HG02870 (cell line): ENCODE measurements around the gene GDPD4.

Source experiments
- ATAC-seq: cut with Tn5 transposase; IDR thresholded peaks from one replicate; pipeline ENCODE4 v1.9.1; 2021; ENCODE audit warnings: mild to moderate bottlenecking, moderate library complexity; ENCODE audit not compliant: unreplicated experiment

Gene GDPD4, protein sequence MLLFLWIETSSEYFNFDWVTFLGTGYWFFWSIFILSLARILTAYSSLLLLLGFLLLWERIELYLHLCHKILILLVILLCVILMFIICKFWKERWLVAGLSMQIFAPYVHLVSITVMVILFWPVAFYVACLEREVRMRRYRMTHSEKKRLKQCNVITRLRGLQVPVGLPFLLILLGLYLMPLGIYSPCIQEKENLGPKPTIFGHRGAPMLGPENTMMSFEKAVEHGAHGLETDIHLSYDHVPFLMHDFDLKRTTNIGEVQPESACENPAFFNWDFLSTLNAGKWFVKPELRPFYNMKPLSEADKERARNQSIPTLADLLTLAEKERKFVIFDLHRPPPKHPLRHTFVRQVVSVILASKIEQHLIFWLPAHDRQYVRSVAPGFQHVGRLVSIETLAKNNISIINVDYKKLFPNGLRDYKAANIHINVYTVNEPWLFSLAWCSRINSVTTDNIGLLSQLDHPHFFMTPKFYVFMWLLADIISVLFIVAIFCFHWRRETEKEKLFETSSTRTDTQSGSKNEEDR

DNA sequence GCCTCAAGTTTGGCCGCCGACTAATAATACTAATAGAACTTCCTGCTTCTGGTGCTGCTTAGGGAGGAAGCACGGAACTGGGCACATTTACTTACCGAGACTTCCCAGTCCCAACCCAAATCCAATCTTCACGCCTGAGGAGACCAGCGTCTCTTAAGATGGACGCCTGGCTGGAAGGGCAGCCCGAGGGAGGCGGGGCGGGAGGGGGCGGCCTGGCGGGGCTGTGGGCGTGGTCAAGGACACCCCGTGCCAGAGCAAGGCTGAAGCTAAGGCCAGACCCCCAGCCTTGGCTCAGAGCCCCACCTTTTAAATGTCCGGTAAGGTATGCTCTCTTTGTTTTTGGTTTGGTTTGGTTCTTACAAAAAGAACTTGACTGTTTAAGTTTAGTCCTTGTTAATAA, at the start of gene GDPD4:
GDPD4 (minus strand) TSS at position 177 of the 400 bp plus-strand sequence. CDS start 16,549 bp downstream, outside the sequence.
- no peak for ATAC-seq

DNA sequence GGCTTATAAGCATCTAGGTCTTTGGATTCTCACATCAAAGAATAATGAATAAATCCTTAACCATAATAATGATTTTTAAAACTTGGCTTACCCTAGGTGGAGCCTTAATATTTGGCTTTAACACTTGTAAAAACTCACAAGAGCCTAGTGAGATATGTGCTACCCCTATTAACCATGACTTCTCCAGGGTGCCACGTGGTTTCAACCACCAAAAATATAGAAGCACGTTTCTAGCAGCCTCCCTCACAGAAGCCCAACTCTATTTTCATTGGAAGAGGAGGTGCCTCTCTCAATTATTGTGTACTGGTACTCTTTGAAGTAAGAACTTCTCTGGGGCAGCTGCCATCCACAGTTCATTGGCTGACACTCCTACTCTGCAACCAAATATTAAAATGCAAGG, 46.5 kb upstream of the GDPD4 start:
- no peak for ATAC-seq

DNA sequence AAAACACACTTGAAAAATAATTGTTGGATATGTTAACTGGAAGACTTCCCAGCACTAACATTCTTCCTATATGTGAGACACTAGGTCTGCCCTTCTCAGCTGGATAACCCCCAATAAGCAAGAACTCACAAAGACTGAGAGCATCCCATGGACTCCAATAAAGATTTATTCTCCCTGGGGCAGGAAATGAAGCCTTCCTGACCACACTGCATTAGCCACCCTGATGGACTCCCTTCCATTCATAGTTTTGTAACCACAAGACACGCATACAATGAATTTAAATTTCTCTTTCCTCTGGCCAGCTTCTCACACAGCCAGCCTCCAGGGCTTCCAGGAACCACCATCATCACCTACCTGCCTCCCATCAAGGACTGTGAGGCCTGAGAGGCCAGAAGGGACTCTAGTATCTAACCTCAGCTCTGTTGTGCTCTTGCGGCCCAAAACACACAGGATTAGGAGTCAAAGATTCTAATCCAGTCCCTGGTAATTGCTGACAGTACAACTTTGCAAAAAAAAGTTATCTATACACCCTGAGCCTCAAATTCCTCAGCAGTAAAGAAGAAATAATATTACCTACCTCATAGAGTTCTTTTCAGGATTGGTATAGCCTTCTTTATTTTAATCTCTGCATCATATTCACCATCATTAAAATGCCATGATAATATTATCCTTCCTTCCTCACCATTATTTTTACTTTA, 45.6 kb upstream of the GDPD4 start:
- no peak for ATAC-seq

DNA sequence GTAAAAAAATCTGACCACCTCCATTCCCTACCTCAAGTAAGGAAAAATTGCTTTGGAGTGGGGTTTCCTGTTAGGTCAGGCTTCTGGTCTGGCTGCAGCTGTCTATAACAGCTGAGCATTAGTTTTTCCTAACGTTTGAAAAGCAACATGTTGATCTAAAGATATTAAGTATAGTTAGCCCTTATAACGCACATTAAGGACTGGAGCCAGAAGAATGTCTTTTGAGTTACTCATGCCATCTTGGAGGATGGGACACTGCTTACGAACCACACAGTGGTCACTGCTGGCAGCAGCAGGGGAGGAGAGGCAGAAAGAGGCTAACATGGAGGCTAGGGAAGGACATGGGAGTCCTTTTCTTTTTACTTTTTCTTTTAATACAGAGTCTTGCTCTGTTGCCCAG, 44.1 kb upstream of the GDPD4 start:
- ATAC-seq = no peak

DNA sequence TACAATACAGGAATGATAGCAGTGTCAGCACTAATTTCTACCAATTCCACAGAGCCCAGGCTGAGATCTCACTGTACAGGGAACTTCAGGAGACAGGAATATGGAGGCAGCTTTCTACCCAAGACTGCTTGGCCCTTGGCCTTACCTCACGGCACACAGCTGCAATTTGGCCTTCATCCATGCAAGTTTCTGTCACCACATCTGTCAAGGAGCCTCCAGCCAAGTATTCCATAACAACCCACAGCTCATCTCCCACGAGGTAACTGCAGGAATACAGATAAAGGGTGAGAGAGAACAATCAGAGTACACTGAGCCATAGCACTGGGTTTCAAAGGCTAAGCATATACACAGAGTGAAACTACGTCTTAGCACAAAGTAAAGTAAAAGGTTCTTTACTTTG, 39.0 kb upstream of the GDPD4 start:
- no peak for ATAC-seq

DNA sequence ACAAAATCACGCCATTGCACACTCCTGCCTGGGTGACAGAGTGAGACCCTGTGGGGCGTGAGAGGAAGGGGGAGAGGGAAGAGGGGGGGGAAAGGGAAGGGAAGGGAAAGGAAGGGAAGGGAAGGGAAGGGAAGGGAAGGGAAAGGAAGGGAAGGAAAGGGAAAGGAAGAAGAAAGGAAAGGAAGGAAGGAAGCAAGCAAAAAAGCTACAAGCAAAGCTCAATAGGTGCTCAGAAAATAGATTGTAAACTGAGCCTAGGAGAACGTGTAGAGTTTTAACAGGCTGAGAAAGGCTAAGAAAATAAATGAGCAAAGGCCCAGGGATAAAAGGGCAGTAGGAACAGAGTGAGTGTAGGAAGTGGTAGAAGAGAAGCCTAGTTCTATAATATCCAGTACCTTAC, 30.8 kb upstream of the GDPD4 start:
- ATAC-seq = no peak

DNA sequence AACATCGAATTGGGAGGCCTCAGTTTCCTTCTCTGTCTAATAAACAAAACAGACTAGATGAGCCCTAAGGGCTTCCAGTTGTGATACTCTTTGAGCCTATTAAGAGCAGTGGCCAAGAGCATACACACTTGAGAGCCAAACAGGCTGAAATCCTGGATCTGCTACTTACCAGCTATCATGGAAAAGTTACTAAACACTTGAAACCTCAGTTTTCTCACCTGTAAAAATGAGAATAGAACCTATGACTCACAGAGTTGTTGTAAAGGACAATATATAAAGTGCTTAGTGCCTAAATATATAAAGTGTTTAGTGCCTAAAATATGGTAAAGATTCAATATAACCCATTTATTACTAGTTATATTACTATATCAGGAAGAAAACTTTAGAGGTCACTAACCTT, 23.7 kb upstream of the GDPD4 start:
- ATAC-seq = no peak

DNA sequence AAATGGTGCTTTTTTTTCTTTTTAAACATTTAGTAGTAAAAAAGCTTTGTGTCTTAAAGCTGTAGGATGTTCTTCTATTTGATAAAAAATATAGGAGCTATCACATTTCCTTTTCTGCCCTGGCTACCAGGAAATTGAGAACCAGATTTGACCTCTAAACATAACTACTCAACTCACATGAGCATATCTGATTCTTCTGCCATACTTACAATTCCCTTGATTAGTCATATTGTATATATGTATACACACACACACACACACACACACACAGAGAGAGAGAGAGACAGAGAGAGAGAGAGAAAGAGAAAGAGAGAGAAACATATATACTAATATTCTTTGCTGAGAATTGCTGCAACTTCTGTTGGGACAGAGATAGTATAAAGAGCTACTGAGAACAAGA, 23.0 kb upstream of the GDPD4 start:
- ATAC-seq = no peak

DNA sequence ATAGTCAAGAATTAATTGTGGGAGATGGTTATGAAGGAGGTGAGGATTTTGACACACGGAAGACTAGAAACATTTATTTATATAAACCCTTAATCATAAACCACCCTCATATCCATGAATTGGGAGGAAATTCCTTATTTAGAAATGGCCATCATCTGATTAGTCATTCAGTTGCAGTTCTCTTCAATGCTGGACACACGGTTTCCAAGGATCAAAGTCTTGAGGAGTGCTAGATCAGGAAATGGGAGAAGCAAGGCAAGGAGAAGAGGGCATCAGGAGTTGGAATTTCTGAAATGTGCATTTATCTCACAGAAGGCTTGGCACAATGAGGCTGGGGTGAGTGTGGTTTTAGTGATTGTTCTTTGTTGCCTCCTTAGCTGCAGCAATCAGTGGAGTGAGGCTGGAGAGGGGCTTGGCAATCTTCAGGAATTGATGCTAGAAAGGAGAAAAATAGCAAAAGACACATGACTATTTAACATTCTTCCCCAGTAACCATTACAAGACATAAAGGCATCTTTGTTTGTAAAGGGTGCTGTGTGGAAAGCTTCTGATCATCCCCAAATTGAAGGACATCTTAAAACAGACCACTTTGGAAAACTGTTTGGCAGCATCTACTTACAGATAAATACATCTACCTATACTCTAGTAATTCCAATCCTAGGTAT, 21.6 kb upstream of the GDPD4 start:
- no peak for ATAC-seq

DNA sequence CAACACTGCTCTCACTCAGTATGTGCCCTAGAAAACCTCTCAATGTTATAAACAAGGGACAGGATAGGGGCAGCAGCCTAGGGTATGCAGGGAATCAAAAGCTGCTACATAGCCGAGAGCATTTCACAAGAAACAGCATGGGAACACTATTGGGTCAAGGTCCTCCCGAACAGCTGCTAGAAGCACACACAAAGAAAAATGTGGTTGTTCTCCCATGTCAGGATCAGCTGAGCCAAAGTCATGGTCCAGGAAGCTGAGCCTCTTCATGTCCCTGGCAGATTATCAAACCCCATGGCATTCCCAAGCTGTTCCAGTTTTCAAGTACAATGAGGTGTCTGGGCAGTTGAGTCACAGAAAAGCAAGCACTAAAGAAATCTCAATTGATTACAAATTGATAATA, 21.0 kb upstream of the GDPD4 start:
- no peak for ATAC-seq

DNA sequence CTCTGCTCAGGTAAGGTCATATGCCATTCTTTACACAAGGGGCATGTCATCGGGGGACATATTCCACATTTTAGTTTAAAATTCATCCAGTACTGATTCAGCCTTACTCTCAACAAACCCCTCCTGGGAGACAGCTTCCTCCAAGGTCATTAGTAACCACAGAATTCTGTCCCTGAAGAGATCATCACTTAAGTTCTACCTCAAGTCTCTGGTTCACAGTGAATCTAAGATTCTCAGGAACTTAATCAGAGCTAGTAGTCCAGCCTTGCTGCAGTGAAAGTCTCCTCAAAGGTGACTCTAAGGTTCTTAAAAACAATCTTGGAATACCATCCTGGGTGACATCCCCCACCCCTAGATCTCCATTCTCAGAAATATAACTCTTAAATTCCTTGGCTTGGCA, 18.9 kb upstream of the GDPD4 start:
- no peak for ATAC-seq

DNA sequence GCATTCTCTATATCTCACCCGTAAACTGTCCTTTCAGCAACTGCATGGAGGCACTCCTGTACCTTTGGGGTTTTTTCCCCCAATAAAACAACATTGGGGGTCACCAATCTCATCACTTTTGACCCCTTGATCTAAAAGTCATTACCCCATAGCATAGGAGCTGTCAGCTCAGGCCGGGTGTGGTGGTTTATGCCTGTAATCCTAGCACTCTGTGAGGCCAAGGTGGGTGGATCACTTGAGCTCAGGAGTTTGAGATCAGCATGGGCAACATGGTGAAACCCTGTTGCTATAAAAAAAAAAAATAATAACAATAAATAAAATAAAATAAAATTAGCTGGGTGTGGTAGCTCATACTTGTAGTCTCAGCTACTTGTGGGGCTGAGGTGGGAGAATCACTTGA, 17.1 kb upstream of the GDPD4 start:
- ATAC-seq = no peak

DNA sequence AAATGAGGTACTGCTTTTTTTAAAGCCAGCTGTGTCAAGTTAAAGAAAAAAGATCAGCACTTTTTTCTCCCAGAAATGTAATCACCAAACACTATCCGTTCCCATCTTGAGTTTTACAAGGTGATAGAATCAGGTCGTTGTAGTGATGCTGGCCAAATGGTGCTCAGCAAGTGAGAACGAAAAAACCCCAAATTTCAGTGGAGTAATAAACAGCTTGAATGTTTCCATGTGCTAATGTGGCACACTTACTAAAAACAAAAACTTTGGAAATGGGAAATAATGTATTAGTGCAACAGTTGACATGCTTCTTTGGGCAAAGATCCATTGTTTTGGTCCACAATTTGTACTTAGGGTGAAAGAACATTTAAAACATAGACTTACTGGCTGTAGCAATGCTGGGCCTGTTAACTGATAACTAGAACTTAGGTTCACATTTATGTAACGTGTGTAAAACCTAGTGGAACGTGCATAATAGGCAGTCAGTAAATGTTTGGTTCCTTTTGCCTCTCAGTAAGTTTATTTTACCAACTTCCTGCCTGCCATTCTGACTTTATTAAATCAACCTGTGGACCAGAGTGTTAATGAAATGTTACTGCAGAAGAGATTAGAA, 15.4 kb upstream of the GDPD4 start:
- no peak for ATAC-seq

DNA sequence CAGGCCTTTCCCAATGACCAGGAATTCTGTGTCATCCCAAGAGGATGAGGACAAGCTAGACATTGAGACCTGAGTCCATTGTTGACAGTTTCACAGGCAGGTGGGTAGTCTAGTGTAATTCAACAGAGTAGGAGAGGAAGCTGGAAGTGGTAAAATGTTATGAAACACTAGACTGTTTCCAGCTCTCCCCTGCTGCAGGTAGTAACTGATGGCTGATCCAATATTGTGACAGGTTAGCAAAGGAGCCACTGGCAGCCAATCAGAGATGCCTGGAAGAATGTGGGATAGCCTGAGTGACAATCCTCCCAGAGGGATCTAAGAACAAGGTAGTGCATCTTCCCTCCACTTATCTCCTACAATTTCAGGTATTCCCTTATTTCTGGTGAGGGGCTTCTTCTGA, 10.6 kb upstream of the GDPD4 start:
- no peak for ATAC-seq

DNA sequence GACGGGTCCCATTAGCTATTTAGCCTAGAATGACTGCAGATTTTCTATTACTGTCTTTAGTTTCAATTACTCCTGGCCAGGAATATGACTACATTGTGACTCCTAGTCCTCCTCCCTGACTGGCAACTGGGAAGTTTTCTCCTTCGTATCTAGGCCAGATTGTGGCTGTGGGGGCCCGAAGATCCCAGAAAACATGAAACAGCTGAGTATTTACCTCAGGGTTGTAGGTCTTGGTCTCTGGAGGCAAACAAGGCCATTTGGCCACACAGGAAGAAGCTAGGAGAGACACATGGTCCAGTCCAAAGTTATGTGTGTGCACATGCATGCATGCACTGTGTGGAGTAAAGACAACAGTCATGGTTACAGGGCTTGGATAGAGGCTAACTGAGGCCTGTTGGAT, 10.2 kb upstream of the GDPD4 start:
- no peak for ATAC-seq

DNA sequence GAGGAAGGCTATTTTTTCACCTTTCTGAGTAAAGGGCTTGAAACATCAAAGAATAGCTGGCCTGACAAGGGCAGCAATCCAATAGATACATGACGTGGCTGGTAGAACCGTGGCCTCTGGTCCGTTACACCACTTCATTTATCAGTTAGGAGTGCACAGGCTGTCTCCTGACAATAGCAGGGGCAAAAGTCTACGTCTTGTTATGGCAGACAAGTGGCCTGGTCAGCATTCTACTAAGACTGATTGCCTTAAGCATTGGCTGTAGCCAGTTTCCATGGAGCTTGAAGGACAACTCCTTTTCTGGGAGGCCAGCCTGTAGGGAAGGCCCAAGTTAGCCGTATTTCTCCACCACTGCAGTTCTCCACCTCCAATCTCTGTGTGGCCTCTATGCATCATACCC, 9.2 kb upstream of the GDPD4 start:
- ATAC-seq = no peak

DNA sequence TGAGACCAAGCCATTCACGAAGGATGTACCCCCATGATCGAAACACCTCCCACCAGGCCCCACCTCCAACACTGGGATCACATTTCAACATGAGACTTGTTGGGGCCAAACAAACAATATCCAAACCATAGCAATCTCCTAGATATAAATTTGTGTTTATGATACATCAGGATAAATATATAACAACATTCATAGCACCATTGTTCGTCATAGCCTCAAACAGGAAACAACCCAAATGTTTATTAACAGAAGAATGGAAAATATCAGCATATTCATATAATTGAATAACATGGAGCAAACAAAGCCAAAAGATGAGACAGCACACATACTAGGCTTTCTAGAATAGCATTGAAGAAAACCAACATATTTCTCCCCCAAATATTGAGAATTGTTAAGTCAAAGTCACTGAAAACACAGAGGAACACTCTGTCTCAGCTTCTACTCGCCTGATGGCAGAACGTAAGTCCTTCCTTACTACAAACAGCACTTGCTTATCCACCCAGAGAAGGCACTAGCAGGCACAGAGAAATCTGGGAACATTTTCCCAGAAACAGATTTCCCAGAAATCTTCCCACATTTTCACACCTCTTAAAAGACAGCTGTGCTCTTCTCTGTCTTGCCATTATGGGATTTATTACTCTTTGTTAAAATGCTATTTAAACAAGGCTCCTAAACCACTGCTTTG, 8.1 kb upstream of the GDPD4 start:
- ATAC-seq = no peak

DNA sequence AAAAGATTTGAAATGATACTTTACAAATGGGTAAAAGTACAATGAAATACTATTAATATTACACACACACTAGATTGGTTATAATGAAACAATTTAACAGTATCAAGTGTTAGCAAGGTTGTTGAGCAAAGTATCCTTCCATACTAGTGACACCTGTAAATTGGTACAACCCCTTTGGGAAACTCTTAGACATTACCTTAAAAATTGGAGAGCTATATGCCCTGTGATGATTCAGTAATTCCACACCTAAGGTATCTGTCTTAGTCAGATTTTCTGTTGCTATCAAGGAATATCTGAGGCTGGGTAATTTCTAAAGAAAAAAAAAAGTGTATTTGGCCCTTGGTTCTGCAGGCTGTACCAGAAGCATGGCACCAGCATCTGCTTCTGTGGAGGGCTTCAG, 7.4 kb upstream of the GDPD4 start:
- ATAC-seq = no peak

DNA sequence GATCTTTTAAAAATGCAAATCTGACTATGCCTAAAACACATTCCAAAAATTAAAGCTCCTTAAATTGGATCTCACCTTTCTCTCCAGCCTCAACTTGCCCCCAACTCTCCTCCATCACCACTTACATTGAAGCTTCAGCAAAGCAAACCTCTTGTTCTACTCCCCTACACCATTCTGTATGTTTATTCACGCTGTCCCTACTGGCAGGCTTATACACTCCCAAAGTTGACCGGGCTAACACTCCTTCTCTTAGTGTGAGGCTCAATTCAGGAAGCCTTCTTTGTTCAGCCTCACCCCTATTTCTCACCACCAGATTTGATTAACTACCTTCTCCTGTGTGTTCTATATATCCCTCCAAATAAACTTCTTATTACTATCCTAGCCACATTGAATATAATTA, 1.8 kb upstream of the GDPD4 start:
- no peak for ATAC-seq

DNA sequence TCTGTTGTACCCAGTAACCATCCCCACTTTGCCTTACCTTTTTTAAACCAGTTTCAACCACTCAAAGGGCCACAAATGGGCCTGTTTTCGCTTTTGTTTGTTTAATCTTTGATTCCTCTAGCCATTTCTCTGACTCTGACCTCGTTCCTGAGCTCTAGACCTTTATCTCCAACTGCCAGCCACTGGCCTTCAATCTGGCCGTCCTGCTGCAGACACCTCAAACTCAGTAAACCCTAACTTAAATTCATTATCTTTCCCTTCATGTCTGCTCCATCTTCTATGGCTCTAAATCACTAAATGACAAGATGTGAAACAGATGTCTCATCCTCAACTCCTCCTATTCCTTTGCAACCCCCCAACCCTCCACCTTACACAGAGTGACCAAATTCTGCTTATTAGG, 1.3 kb upstream of the GDPD4 start:
- no peak for ATAC-seq

DNA sequence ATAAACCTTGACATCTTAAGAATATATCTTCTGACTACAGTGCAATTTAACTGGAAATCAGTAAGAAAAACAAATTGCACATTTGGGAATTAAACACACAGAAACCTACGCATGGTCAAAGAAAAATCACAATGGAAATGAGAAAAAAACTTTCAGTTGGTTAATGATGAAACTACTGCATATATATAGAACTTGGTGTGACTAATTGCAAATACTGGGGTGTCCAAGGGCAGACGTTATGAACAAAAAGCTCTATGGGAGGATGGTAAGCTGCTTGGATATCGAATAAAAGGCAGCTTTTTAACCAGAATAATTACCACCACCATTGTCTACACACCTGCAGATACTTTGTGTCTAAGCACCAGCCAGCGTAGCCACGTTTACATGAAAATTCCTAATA, 791 bp downstream of the GDPD4 start:
- ATAC-seq = no peak
